GM19328 (cell line): Measurements from ENCODE around the gene MYO3A.
"Not testable (repeated sequence)": the region's sequence is repeated elsewhere in the genome, so short reads cannot be mapped to it uniquely, and the experiment has no call there.

Experiments
- ATAC-seq: cut with Tn5 transposase; IDR thresholded peaks from one replicate; pipeline ENCODE4 v1.9.1; 2021; ENCODE audit warnings: mild to moderate bottlenecking, moderate library complexity; ENCODE audit not compliant: unreplicated experiment

The MYO3A gene

DNA sequence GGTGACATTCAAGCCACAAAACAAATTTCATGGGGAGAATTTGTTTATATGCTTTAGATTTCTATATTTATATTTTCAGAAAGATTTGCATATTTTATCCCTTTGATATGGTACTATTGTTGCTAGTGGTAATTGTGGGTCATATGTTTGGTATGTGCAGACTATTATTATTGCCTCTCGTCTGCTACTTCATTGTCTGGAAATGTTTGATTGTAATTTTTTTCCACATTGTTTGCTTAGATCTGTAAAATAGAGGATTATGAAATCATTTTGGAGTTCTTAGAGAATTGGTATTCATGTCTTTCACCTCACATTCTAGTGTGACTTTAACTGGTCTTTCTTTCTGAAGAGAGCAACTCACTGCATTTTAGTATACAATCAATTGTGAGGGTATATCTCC is 44.7 kb downstream of the MYO3A start:
- ATAC-seq = no peak

- ATAC-seq = no peak
Measured at GRCh38 chr10:25982107-25982506, 48.1 kb downstream of the MYO3A start.

- ATAC-seq = no peak
Measured at GRCh38 chr10:25988583-25988982, 54.6 kb downstream of the MYO3A start.

- ATAC-seq = no peak
Measured at GRCh38 chr10:25989951-25990350, 55.9 kb downstream of the MYO3A start.

- no peak for ATAC-seq
Measured at GRCh38 chr10:25999295-25999981, 65.4 kb downstream of the MYO3A start.

DNA sequence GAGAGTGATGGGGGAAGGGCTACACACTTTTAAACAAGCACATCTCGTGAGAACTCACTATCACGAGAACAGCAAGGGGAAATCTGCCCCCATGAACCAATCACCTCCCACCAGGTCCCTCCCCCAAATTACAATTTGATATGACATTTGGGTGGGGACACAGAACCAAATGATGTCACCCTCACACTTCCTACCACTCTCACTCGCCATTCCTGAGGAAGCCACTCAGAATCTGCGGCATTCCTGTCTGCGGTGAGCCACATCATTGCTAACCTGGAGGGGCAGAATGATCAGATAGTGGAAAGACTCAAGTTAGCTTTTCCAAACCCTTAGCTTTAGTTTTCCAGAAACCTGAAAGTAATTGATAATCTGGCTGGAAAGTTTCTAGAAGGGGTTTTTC is 66.9 kb downstream of the MYO3A start:
- no peak for ATAC-seq

DNA sequence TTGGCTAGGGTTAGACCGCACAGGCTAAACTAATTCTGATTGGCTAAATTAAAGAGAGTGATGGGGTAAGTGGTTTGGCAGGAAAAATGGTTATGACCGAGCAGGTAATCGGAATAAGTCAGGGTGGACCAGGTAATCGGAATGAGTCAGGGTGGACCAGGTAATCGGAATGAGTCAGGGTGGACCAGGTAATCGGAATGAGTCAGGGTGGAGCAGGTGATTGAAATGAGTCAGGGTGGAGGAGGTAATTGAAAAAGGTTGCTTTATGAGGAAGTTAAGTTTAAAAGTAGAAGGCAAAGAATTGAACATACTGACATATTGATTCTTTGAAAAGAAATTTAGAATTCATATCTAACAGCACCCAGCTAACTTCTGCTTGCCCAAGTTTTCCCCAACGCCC is 68.4 kb downstream of the MYO3A start:
- ATAC-seq = not testable (repeated sequence)

DNA sequence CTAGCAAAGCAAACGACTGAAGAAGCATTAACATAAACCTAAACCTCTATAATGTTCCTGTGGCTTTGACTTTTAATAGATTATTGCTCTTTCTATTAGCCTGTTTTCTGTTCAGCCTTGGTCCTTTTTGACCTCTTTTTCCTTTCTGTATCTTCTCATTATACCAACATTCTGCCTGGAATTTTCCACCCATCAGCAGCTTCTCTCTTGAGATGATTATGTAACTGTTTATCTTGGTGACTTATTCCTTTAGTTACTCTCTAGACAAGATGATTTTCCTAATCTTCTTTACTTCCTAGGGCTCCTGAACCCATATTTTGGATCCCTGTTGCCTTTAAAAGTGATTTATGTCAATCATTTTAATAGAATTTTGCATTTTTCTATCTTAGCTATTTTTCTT is 81.1 kb downstream of the MYO3A start:
- no peak for ATAC-seq

- no peak for ATAC-seq
Measured at GRCh38 chr10:26022831-26023230, 88.8 kb downstream of the MYO3A start.

- no peak for ATAC-seq
Measured at GRCh38 chr10:26024303-26024702, 90.3 kb downstream of the MYO3A start.

DNA sequence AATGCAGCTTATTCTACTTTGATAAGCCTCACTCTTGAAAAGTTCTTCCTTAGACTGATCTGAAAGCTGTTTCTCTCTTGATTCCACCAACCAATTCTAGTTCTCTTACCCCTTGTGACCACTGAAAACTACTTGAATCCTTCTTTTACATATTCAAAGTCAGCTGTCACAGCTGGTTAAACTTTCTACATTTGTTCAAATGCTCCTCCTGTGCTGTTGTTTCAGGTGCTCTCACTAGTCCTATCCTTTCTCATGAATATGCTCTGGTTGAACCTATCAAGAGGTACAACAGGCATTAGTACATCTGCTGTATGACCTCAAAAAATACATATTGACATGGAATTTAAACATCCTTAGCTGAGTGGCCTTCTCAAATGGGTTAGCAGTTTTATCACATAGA is 91.5 kb downstream of the MYO3A start:
- ATAC-seq = no peak

DNA sequence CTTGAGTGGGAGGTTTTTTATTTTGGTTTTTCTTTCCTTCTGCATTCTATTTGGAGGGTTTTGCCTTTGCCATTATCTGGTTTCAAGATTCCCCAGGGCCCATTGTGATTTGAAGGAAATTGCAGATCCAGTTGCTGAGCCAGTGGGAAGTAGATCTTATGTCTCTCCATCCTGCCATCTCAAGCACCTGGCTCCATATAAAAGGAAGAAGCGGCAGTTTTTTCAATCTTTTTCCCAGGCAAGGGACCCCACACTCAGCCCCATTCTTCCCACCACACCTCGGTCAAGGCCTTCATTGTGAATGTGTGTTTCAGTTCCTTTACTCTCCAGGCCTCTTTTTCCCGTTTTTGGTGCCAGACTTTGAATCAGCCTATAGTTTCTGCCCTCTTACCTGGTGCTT is 95.8 kb downstream of the MYO3A start:
- no peak for ATAC-seq

DNA sequence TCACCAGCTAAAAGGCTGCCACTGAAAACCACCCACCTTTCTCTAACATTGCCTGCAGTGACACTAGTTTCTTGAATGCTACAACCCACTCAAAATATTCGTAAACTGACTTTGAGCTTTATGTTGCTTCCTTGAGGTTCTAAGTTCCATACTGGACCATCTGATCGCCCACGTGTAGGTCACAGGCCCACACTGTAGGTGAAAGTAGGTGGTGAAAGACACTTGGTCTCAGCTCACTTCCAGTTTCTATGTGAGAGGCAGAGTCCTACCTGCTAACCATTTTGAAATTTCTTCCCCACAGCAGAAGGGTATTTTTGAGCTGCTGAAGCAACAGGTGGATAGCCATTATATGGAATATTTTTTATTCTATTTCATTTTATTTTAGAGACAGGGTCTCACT is 97.3 kb downstream of the MYO3A start:
- no peak for ATAC-seq

DNA sequence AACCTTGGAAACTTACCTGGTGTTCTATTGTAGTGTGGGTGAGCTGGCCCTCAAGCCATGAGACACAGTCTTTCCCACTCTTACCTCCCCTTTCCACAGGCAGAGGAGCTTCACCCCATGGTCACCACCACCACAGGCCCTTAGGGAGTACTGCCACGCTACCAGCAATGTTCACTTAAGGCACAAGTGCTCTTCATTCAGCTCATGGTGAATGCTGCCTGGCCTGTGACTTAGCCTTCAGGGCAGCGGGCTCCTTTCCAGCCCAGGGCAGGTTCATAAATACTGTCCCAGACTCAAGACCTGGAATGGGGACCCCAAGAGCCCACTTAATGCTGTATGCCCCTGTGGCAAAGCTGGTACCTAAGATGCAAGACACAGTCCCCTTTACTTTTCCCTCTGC is 109.4 kb downstream of the MYO3A start:
- no peak for ATAC-seq

GRCh38 chr10:26044141-26044749 is 110.2 kb downstream of the MYO3A start:
- no peak for ATAC-seq

DNA sequence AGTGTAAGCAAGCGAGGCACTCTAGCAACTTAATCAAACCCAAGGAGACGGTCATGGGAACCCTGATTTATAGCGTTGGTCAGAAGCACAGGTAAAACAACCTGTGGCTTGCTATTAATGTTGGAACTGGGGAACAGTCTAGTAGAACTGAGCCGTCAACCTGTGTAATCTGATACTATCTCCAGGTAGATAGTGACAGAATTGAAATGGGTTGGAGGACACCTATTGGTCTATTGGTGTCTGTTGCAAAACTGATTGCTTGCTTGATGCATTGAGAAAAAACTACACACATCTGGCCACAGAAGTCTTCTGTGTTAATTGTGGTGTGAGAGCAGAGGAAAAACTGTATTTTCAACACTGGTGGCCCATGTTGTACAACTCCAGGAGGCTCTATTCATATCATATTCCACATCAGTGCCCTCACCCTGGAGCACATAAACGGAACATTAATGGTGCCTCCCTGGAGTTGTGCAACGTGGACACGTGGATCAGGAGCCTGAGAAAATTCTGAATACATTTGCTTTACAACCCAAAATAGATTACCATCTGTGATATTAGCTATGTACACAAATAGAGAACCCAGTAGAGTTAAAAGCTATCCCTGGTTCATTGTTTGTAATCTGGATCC is 112.2 kb downstream of the MYO3A start:
- no peak for ATAC-seq

GRCh38 chr10:26048756-26049155 is 114.7 kb downstream of the MYO3A start:
- no peak for ATAC-seq

- no peak for ATAC-seq
Measured at GRCh38 chr10:26052326-26052725, 118.3 kb downstream of the MYO3A start.

GRCh38 chr10:26057466-26057865 is 123.4 kb downstream of the MYO3A start:
- no peak for ATAC-seq

GRCh38 chr10:26064106-26064505 is 130.1 kb downstream of the MYO3A start:
- no peak for ATAC-seq

DNA sequence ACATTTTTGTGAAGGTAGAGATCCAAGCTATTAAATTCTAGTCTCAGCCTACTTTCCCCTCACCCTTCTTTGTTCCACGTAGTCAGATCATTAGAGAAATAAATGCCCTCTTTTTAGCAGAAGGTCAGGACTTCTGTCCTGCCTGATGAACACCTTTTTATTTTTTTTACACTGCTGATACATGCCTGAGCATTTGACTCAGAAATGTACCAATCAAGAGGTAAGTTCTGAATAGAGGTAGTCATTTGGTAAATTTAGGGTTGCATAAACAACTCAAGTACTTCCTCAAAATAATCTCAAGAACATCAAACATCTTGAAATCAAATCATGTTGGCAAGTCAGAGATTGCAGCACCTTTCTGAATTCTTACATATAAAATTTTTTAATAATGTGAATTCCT is 133.7 kb downstream of the MYO3A start:
- no peak for ATAC-seq

- not testable (repeated sequence) for ATAC-seq
Measured at GRCh38 chr10:26080971-26081370, 146.9 kb downstream of the MYO3A start.
